IgD-negative memory B cell (primary cell): ENCODE measurements around the gene HDAC10. TPM values are rescaled to one million over a fixed set of nuclear protein-coding genes. Genes with fewer than 3 reads are reported as not detected.

Experiments
- H3K27ac Mint-ChIP-seq, 3 donors: one replicate each; pipeline ENCODE4 v1.8.0; 2020 to 2022; ENCODE audit warnings: mild to moderate bottlenecking in 3 of 3, mixed read lengths in 3 of 3, moderate library complexity in 1 of 3
- H3K27me3 Mint-ChIP-seq: one replicate; pipeline ENCODE4 v1.8.0; 2021; ENCODE audit warnings: mixed read lengths
- H3K36me3 Mint-ChIP-seq: one replicate; pipeline ENCODE4 v1.8.0; 2020; ENCODE audit warnings: mild to moderate bottlenecking, mixed read lengths
- H3K4me1 Mint-ChIP-seq, 3 donors: one replicate each; pipeline ENCODE4 v1.8.0; 2020 to 2022; ENCODE audit warnings: mixed read lengths in 3 of 3, mild to moderate bottlenecking in 1 of 3
- H3K4me3 Mint-ChIP-seq, 4 donors: one replicate each; pipeline ENCODE4 v1.8.0; 2020 to 2022; ENCODE audit warnings: mild to moderate bottlenecking in 4 of 4, mixed read lengths in 4 of 4, moderate library complexity in 3 of 4
- H3K9me3 Mint-ChIP-seq, 3 donors: one replicate each; pipeline ENCODE4 v1.8.0; 2020 to 2021; ENCODE audit warnings: mixed read lengths in 3 of 3, mild to moderate bottlenecking in 1 of 3
- polyA plus RNA-seq: library from polyadenylated mRNA; unstranded; fragments of 300-500 nt; fragmentation: Illumina TruSeq; gene quantifications from one replicate; pipeline ENCODE4 v1.2.3, GENCODE V29; 2021

The HDAC10 gene, protein sequence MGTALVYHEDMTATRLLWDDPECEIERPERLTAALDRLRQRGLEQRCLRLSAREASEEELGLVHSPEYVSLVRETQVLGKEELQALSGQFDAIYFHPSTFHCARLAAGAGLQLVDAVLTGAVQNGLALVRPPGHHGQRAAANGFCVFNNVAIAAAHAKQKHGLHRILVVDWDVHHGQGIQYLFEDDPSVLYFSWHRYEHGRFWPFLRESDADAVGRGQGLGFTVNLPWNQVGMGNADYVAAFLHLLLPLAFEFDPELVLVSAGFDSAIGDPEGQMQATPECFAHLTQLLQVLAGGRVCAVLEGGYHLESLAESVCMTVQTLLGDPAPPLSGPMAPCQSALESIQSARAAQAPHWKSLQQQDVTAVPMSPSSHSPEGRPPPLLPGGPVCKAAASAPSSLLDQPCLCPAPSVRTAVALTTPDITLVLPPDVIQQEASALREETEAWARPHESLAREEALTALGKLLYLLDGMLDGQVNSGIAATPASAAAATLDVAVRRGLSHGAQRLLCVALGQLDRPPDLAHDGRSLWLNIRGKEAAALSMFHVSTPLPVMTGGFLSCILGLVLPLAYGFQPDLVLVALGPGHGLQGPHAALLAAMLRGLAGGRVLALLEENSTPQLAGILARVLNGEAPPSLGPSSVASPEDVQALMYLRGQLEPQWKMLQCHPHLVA
- 8.6 TPM for polyA plus RNA-seq

DNA sequence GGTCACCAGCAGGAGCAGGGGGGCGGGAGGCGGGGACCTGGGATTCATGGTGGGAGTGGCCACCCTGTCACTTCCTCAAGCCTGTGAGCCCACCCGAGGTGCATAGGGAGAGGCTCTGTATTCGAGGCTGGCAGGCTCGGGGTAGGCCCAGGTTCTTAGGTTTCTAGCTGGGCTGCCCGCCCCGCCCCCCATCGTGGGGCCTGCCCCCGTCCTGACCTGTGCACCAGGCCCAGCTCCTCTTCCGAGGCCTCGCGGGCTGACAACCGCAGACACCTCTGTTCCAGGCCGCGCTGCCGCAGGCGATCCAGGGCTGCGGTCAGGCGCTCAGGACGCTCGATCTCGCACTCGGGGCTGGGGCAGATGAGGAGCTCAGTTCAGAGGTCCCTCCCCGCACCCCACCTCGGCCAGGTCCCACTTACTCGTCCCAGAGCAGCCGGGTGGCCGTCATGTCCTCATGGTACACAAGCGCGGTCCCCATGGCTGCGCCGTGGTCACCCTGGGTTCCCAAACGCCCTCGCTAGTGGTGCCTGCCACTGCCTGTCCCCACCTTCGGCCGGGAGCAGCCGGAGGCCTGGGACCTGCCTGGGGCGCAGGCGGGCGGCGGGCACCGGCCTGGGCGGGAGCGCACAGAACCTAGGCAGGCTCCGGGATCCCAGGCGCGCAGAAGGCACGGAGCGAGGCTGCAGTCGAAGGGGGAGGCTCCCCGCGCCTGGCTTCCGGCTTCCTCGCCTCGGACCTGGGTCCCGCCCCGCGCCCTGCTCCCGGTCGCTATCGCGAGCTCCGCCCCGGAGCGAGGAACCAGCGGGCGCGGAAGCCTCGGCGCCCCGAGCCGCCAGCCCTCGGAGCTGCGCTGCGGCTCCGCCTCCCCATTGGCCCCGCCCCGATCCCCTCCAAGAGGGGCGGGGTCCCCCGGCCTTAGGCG is at the start of gene HDAC10:
Gene HDAC10, minus strand, starts transcription at position 711 of the 922 bp plus-strand sequence. Its CDS starts 233 bp downstream, at position 478.
- H3K4me1 Mint-ChIP-seq = peaks cover 9 to 19% (median 13%) of the 10 kb centered on the region in 3 donors
- no peaks in the 10 kb centered on the region for H3K9me3 Mint-ChIP-seq
- no peaks in the 10 kb centered on the region for H3K36me3 Mint-ChIP-seq
- peak within 1 kb of the TSS; percentile 83 to 90 (median 87) for H3K4me3 Mint-ChIP-seq
- H3K27ac Mint-ChIP-seq = peak within 1 kb of the TSS; percentile 31 to 93 (median 87)
- H3K27me3 Mint-ChIP-seq = no peaks in the 10 kb centered on the region

DNA sequence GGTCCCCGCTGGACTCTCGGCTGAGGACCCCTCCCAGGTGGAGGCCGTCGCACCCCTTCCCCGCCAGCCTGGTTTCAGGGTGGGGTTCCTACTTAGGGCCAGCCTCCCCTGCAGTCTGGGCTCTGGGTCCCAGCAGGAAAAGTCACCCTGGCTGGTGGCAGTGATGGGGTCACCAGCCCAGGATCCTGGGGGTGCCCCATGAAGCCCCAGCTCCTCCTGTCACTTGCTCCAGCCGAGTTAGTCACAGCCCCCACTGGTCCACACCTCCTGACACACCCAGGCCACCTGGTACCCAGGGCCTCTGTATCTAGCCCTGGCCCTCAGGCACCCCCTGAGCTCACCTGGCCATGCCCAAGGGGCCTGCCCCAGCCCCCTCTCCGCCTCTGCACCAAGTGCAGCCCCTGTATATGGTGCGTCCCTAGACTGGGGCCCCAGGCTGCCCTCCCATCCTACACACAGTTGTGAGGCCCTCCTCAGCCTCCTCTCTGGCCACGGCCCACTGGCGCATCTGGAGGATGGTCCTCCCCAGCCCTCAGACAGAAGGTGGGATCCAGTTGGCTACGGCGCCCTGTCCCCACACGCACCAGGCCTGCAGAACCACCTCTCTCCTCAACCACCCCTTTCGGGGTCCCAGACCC is 49.7 kb upstream of the HDAC10 start:
- H3K27ac Mint-ChIP-seq = peak overlapping the region in 1 of 3 donors; percentile 28
- H3K4me1 Mint-ChIP-seq = peaks cover 10 to 32% (median 25%) of the 10 kb centered on the region in 3 donors
- H3K9me3 Mint-ChIP-seq = no peaks in the 10 kb centered on the region
- H3K27me3 Mint-ChIP-seq = peaks cover 5% of the 10 kb centered on the region
- H3K4me3 Mint-ChIP-seq = peak overlapping the region in 1 of 4 donors; percentile 79
- H3K36me3 Mint-ChIP-seq = no peaks in the 10 kb centered on the region

DNA sequence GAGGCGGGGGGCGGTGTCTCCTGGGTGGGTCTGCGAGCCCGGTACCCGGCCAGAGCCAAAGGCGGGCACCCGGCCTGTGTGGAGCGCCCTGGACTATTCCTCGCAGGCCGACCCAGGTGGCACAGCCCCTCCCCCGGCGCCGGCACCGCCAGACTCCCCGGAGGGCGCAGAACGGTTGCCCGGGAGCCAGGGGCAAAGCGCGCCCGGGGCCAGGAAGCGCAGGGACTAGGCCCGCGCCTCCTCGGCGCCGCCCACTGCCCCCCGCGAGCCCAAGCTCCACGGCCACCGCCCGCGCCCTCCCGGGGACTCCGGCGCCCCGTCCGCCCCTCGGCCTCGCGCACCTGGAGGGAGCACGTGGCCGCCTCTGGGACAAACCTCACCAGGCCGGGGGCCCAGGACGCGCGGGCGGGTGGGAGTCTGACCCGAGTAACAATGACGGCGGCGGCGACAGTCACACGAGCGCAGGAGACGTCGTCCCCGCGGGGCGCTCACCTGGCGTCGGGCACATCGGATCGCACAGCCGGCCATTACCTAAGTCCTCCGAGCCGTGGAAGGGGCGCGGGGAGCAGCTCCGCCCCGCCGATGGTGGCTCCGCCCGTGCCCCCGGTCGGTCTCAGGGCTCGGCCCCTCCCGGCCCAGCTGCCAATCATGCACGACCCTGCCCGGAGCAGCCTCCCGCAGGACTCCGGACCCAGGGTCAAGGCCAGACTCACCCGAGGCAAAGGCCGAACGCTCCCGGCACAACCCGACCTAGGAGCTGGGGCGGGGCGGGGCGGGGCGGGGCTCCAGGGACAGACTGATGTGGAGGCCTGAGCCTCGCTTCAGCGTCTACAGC is 48.9 kb upstream of the HDAC10 start:
- Mint-ChIP-seq H3K9me3 (no peaks in the 10 kb centered on the region), H3K4me3 (no peak overlapping the region), H3K27ac (no peak overlapping the region), H3K27me3 (peaks cover 4% of the 10 kb centered on the region), H3K4me1 (peaks cover 10 to 32% (median 24%) of the 10 kb centered on the region in 3 donors), H3K36me3 (no peaks in the 10 kb centered on the region)

DNA sequence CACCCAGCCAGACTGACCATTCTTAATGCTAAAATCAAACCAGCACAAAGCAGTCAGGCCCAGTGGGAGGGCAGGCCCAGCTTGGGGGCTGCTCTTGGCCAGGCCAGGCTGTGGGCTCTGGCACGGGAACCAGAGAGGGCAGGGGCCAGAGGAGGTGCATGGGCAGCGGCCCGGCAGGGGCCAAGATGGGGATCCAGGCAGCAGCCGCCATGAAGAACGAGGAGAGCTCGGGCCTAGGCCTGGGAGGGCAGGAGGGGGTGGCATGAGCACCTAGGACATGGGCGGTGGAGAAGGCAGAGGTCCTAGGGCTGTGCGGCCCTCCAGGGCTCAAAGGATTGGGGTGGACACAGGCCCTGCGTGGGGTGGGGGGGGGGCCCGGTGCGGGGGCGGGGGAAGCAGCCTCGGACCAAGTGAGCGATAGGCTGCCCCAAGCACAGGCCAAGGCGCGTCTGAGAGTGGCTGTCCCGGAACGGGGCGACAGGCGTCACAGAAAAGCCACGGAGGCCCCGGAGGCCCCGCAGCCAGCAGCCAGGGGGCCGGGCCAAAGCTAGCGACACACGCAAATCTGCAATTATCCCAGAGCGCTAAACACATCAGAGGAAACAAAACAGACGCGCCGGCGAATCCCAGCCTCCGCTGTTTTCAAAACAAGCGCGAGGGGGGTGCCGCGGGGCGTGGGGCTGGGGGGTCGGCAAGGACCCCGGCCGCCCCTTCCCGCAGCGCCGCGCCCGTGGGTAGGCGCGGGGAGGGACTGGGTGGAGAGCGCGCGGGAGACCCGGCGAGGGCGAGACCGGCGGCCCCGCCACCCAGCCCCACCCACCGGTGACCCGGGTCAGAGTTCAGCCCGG is 48.1 kb upstream of the HDAC10 start:
- H3K27ac Mint-ChIP-seq = no peak overlapping the region
- H3K4me1 Mint-ChIP-seq = peaks cover 7 to 25% (median 17%) of the 10 kb centered on the region in 3 donors
- peaks cover 4% of the 10 kb centered on the region for H3K27me3 Mint-ChIP-seq
- no peaks in the 10 kb centered on the region for H3K36me3 Mint-ChIP-seq
- peak overlapping the region in 1 of 4 donors; percentile 49 for H3K4me3 Mint-ChIP-seq
- no peaks in the 10 kb centered on the region for H3K9me3 Mint-ChIP-seq

DNA sequence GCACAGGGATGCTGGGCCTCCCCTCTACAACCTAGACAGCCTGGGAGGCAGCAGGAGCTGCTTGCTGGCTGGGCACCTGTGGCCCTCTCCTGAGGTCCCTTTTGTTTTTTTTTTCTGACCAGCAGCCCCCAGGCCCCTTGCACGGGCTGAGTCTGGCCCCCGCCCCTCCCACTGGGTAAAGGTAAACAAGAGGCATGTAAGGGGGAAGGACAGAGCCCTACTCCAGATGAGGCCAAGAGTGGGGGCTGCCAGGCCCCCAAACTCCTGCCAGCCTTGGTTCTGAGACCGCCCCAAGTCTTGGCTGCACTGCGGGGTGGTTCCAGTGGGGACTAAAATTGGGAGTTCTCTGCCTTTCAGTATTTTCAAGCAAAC is 47.2 kb upstream of the HDAC10 start:
- Mint-ChIP-seq H3K4me1 (peaks cover 5 to 21% (median 15%) of the 10 kb centered on the region in 3 donors), H3K4me3 (no peak overlapping the region), H3K27me3 (peaks cover 4% of the 10 kb centered on the region), H3K9me3 (no peaks in the 10 kb centered on the region), H3K27ac (no peak overlapping the region), H3K36me3 (no peaks in the 10 kb centered on the region)

DNA sequence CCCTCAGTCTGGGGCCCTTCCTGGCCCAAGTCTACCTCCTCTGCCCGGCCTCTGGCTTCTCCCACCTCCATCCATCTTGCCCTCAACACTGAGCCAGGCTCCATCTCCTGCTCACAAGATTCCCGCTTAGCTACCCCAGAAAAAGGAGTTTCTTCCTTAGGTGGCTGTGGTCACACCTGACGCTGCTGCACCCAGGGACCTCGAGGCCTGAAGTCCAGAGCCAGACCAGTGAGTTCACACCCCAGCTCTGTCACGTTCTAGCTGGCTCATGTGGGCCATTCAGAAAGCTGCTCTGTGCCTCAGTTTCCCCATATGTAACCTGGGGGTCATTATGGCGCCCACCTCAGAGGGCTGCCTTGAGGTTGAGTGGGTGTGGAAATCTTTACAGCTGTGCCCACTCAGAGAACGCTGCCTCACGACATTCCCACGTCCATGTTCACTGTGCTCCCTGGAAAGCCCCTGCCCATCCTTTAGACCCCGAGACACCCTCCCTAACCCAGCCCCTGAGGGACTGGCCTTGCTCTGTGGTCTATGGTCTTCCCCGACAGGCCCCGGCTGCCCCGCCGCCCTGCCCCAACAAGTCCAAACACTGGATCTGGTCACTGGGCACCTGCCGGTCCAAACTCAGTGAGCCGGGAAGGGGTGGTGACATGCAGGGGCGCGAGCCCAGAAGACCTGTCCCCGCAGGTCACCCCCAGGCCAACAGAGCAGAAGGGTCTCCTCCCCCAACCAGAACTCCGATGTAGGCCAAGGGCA is 46.6 kb upstream of the HDAC10 start:
- Mint-ChIP-seq H3K9me3 (no peaks in the 10 kb centered on the region), H3K36me3 (no peaks in the 10 kb centered on the region), H3K27me3 (peaks cover 8% of the 10 kb centered on the region), H3K4me3 (peak overlapping the region in 1 of 4 donors; percentile 72), H3K27ac (no peak overlapping the region), H3K4me1 (peaks cover 7 to 18% (median 14%) of the 10 kb centered on the region in 3 donors)

DNA sequence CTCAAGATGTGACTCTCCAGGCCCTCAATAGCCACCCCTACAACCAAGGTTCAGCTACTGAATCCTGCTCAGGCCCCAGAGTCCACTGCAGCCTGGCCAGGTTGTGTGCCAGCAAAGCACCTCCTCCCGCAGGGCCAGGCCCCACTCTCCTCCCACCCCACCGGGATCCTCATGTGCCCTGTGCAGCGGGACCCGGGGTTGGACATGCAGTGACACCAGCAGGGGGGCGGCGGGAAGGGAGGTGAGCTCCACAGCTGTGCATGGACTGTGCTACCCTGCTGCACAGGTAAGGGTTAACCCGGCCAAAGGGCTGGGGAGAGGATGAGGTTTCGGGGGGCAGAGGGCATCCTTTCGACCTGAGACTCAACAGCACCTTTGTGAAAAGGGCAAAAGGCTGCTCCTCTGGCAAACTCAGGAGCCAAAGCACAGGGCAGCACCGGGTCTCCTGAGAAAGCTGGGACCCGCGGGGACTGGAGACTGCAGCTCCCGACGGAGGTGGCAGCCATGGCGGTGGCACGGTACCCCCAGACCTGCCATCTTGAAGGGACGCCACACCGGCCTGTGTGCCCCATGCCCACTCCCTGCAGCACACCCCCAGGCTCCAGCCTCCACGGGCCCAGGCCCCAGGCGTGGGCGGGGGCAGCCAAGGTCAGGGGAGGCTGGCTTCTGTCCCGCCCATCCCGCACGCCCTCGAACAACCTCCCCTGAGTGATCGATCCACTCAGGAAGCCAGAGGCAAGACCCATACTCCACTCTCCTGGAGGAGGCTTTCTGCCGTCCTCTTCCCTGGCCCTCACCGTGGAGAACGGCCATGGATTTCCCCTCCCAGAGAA is 45.8 kb upstream of the HDAC10 start:
- H3K27ac Mint-ChIP-seq = no peak overlapping the region
- peaks cover 14% of the 10 kb centered on the region for H3K27me3 Mint-ChIP-seq
- H3K36me3 Mint-ChIP-seq = no peaks in the 10 kb centered on the region
- H3K9me3 Mint-ChIP-seq = no peaks in the 10 kb centered on the region
- H3K4me3 Mint-ChIP-seq = peak overlapping the region in 1 of 4 donors; percentile 72
- peaks cover 14 to 19% (median 18%) of the 10 kb centered on the region in 3 donors for H3K4me1 Mint-ChIP-seq

DNA sequence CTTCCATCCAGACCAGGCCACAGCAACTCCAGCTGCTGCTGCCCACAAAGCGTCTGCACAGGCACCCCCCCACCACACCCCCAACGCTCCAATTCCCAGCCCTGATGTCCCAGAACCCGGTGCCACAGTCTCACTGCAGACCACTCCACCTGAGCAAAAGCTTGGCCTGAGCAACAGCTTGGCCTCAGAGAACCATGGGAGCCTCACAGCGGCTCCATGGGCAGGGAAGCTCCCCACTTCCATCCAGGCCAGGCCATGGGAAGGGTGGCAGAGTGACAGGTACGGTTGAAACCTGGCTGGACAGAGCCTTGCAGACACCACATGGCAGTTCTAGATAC is 43.2 kb upstream of the HDAC10 start:
- Mint-ChIP-seq H3K27me3 (peaks cover 10% of the 10 kb centered on the region), H3K36me3 (no peaks in the 10 kb centered on the region), H3K27ac (peak overlapping the region in 2 of 3 donors; percentile 18 to 80), H3K9me3 (no peaks in the 10 kb centered on the region), H3K4me1 (peaks cover 10 to 20% (median 15%) of the 10 kb centered on the region in 3 donors), H3K4me3 (peak overlapping the region in 2 of 4 donors; percentile 17 to 82)

DNA sequence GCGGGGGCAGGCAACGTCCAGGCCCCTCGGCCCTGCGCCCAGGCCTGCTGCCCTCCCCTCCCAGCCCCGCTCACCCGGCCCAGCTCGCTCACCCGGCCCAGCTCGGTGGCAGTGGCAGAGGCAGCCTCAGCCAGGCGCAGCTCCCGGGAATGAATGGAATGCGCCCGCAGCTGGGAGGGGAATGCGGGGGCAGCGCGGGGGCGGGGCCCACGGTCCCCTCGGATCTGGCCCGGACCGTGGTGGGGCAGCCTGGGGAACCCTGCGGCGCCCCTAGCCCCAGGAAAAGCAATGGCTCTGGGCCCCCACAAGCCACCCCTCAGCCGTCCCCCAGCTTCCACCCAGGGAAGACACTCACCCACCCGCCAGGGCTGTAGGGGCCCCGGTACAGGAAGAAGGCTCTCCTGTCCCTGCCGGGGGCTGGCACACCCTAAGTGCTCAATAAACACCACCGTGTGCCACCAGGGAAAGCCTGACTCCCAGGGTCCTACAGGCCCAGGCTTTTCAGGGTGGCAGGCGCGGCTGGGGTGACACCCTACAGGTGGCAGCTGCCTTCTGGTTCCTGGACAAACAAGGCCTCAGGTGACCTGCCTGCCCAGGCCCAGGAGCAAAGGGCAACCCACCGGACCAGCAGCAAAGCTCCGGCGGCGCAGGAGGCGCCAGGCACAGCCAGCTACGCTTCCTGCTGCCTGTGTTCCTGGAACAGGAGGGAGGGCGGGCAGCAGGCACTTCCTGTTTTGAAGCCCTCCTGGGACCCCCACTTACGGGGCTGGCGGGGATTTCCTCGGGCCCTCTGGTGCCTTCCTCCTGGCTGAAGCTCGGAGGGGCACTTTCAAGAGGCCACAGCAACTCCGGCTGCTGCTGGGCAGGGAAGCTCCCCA is 42.6 kb upstream of the HDAC10 start:
- H3K4me1 Mint-ChIP-seq = peaks cover 10 to 20% (median 15%) of the 10 kb centered on the region in 3 donors
- no peaks in the 10 kb centered on the region for H3K36me3 Mint-ChIP-seq
- H3K4me3 Mint-ChIP-seq = peak overlapping the region in 3 of 4 donors; percentile 17 to 82 (median 39)
- H3K27ac Mint-ChIP-seq = peak overlapping the region in 2 of 3 donors; percentile 18 to 80
- H3K9me3 Mint-ChIP-seq = no peaks in the 10 kb centered on the region
- H3K27me3 Mint-ChIP-seq = peaks cover 10% of the 10 kb centered on the region

DNA sequence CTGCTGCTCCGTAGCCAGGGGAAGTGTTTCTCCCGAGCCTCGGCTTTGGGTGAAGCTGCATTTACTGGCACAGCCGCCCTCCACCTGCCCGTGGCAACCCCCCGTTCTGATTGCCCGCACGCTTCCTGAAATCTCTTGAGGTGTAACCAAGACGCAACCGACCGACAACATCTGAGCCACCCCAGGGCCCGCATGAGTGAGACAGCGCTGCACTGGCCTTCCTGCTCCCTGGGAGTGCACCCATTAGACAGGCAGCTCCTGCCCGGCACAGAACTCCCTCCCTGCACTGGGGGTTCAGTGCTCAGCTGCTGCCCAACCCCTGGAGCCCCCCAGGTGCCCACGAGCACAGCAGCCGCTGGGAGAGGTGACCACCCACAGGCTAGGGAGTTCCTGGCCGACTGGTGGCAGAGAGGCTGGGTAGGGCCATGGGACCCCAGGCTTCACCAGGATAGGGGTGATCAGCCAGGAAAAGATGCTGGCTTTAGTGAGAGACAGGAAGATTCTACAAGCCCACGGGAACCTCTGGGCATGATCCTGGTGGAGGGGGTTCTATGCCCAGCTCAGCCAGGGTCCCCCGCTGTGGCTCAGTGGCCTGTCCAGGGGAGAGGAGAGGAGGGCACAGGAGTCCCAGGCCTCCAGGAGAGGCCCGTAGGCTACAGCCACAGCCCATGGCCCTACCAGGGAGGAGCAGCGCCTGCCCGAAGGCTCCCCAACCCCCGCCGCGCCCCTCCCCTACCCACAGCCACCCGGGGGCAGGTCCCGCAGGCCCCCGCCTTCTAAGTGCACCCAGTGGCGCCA is 41.8 kb upstream of the HDAC10 start:
- H3K36me3 Mint-ChIP-seq = no peaks in the 10 kb centered on the region
- H3K4me1 Mint-ChIP-seq = peaks cover 10 to 20% (median 15%) of the 10 kb centered on the region in 3 donors

More for the DNA sequence above, 41.8 kb upstream of the HDAC10 start:
- peak overlapping the region; percentile 72 to 87 (median 78) for H3K27ac Mint-ChIP-seq
- peaks cover 10% of the 10 kb centered on the region for H3K27me3 Mint-ChIP-seq
- H3K9me3 Mint-ChIP-seq = no peaks in the 10 kb centered on the region
- H3K4me3 Mint-ChIP-seq = peak overlapping the region; percentile 61 to 94 (median 74)
